Pons (tissue), 1 donor: ENCODE results near the gene H2AZ2.
"Not testable (repeated sequence)": the region's sequence is repeated elsewhere in the genome, so short reads cannot be mapped to it uniquely, and the experiment has no call there.

Source experiments
- DNase-seq: peaks from one replicate; pipeline ENCODE4 v3.0.0-alpha.2; 2016; ENCODE audit warnings: low spot score

The H2AZ2 gene

DNA sequence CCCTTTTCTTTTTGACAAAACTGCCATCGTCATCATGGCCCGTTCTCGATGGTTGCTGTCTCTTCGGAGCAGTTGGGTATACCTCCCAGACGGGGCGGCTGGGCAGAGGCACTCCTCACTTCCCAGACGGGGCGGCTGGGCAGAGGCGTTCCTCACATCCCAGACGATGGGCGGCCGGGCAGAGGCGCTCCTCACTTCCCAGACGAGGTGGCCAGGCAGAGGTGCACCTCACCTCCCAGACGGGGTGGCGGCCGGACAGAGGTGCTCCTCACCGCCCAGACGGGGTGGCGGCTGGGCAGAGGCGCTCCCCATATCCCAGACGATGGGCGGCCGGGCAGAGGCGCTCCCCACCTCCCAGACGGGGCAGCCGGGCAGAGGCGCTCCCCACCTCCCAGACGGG lies 22.9 kb upstream of the H2AZ2 start:
- not testable (repeated sequence) for DNase-seq

DNA sequence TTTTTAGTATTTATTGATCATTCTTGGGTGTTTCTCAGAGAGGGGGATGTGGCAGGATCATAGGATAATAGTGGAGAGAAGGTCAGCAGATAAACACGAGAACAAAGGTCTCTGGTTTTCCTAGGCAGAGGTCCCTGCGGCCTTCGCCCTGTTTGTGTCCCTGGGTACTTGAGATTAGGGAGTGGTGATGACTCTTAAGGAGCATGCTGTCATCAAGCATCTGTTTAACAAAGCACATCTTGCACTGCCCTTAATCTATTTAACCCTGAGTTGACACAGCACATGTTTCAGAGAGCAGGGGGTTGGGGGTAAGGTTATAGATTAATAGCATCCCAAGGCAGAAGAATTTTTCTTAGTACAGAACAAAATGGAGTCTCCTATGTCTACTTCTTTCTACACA lies 22.4 kb upstream of the H2AZ2 start:
- not testable (repeated sequence) for DNase-seq

DNA sequence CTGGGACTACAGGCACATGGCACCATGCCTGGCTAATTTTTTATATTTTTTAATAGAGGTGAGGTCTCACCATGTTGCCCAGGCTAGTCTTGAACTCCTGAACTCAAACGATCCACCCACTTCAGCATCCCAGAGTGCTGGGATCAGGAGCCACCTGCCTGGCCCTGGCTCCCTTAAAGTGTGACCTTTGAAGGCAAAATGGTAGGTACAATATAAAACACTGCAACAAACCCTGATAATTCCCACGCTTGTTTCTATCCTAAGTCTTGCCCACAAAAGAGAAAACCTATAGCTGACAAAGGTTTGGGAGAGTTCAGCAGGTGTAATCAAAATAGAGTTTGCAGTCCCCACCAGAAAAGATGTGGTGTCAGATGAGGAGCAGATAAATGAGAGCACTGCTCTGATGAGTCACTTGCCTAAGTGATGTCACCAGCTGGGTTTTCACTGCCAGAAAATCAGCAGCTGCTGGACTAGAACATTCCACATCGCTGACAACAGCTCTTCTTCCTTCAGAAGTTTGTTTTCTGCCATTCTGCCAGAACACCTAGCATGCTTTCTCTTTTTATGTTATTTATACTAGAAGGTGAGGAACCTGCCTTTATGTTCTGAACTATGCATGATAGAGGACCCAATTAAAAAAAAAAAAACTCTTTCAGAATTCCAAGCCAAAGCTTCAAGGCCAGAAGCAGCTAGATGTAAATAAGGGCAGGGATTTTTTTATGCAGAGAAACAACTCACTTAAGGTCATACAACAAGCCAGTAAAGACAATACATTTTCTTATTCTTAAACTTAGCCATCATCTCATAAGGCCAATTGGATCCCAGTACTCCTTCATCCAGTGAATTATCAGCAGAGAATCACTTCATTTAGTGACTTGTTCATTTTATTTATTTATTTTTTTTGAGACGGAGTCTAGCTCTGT lies 19.4 kb upstream of the H2AZ2 start:
- peak; percentile 47 for DNase-seq

DNA sequence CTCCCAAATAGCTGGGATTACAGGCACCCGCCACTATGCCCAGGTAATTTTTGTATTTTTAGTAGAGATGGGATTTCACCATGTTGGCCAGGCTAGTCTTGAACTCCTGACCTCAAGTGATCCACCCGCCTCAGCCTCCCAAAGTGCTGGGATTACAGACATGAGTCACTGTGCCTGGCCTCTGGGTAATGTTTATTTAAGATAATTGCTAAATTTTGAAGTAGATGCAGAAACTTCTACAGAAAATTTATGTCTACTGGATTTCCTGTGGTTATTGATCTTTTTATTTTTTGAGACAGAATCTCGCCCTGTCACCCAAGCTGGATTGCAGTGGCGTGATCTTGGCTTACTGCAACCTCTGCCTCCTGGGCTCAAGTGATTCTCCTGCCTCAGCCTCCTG lies 14.1 kb upstream of the H2AZ2 start:
- DNase-seq: not testable (repeated sequence)

DNA sequence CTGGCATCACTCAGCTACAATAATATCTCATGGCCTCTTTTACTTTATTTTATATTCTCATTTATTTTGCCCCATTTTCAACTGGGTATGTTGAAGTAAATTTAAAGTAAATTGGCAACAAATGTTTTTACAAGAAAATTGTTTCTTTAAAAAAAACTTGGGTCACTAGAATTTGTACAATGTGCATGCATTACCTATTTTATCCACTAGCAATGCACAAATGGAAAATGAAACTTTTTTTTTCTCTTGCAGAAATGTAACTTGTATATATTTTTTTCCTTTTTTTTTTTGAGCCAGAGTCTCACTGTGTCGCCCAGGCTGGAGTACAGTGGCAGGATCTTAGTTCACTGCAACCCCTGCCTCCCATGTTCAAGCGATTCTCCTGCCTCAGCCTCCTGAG lies 10.3 kb upstream of the H2AZ2 start:
- DNase-seq: no peak

DNA sequence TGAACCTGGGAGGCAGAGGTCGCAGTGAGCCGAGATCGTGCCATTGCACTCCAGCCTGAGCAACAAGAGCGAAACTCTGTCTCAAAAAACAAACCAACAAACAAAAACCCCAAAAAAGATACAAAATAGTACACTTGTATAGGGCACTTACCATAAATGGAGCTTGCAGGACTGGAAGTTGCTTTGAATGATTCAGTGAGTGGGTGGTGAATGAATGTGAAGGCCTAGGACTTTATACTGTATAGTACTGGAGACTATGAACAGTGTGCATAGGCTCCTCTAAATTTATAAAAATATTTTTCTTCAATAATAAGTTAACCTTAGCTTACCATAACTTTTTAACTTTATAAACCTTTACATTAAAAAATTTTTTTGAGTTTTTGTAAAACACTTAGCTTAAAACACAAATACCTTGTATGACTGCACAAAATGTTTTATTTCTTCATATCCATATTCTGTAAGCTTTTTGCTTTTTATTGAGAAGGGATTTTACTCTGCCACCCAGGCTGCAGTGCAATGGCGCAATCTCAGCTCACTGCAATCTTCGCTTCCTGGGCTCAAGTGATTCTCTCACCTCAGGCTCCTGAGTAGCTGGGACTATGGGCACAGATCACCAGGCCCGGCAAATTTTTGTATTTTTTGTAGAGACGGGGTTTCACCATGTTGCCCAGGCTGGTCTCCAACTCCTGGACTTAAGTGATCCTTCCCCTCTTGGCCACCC lies 6.9 kb upstream of the H2AZ2 start:
- DNase-seq: no peak

DNA sequence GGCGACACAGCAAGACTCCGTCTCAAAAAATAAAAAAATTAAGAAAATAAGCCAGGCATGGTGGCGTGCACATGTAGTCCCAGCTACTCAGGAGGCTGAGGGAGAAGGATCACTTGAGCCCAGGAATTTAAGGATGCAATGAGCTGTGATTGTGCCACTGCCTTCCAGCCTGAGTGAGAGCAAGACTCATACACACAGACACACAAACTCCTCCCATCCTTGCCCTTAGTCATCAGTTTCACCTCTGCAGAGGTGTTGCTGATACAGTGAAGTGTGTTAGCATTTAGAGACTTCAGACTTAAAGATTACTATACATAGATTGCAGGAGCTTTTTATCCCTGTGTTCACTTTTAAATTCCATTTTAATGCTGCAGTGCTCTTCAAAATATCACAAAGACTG lies 5.5 kb upstream of the H2AZ2 start:
- no peak for DNase-seq

DNA sequence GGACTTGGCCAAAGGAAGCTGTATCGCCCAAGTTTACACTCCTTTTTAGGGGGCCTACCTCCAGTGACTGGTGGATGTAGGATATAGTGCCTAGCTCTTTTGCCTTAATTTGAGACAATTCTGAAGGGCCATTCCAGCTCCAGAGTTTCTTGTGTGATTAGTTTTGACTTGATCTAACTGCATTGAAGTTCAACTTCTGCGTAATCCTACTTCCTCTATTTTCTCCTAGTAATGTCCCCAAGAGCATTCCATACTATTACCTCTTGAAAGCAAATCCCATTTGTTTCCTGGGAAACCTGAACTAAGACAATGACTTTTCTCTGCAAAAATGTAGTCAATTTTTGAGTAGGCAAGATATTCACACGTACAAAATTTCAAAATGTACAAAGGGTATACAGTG lies 4.7 kb upstream of the H2AZ2 start:
- DNase-seq: no peak

DNA sequence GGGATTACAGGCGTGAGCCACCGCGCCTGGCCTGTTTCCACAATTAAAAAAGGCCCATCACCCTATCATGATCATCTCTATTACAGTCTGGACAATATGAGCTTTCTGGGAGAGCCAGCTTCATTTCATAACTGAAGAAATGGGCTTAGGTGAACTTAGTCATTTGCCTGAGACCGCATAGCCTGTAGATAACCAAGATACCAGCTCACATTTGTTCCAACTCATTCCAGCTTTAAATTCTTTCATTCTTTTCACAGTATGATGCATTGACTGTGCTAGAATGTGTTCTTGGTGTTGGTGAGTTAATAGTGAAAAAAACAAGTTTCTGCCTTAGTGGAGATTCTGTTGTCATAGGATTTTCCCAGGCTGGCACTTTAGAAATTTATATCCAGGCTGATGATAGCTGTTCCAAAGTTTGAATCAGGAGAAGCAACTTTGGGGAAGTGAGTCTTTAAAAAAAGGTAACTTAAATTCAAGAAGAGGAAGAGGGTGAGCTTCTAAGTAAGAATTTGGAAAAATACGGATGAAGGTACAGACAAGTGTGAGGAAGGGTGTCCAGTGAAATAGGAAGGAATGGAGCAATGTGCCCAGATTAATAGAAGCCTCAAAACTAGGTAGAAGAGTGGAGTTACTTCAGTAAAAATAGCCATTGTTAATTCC lies 2.1 kb upstream of the H2AZ2 start:
- DNase-seq: no peak

DNA sequence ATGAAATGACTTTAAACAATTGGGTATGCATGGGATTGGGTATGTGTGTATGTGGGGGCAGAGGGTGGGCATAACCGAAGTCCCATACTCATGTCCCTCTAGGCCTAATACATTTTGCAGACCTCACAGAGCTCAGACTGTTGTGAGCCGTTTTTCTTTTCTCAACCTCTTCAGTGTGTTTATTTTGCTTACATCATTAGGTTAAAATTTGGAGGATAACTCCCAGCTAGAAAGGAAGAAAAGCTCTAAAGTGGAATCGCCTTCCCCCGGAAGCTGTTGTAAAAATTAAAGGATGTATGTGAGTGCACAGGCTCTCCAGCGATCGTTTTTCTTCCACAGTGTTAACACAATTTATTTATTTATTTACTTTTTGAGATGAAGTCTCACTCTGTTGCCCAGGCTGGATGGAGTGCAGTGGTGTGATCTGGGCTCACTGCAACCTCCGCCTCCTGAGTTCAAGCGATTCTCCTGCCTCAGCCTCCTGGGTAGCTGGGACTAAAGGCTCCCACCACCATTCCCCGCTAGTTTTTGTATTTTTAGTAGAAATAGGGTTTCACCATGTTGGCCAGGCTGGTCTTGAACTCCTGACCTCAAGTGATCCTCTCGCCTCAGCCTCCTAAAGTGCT lies 1.5 kb upstream of the H2AZ2 start:
- DNase-seq: no peak

DNA sequence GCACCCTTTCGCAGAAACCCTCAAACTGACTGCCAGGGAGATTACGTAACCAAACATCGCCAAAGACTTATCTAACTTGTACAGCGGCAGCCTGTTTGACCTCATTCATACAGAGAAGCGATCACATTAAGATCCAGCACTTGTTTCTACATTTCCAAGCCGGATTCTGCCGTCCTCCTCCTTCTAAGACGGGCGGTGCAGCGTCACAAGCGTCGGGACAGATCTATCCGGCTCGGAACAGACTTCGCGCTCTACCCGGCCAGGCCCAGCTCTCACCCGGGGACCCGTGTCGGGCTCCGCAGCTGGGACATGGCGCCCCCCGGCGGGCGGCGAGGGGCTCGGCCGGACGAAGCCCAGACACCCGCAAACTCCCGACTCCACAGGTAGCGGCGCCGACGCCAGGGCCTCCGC lies 373 bp downstream of the H2AZ2 start:
- DNase-seq: peak; percentile 87

DNA sequence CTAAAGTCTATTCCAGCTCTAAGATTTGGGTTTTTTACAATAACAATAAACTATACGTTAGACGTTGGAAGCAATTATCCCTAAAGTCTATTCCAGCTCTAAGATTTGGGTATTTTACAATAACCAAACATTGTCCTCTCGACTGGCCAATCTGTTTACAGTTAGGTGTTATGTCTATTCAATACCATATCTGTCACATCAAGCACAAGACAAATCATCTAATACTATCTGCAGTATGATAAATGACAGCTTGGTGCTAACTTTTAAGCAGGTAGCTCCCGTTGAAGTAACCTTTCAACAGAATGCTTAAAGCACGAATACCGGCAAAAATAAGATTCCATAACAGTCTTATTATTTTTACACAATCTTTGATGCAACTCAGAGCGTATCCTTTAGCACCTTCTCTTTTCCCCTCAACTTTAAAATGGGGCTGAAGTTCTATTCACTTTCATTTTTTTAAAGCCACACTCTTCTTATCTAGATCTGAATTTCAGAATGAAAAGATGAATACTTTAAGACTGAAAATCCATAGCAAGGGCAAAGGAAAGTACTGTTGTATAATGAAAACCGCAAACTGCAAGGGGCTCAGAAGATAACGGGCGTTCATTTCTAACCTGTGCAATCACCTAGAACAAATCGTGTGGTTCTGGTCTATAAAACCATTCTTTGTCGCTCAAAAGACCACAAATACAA lies 925 bp downstream of the H2AZ2 start:
- no peak for DNase-seq

DNA sequence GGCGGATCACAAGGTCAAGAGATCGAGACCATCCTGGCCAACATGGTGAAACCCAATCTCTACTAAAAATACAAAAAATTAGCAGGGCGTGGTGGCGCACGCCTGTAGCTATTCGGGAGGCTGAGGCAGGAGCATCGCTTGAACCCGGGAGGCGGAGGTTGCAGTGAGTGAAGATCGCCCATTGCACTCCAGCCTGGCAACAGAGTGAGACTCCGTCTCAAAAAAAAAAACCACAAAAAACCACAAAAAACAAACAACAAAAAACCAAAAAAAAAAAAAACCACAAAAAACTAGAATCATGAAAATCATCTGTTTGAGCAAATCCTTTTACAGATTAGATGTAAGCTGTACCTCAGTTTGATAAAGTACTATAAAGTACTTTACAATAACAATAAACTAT lies 1.5 kb downstream of the H2AZ2 start:
- not testable (repeated sequence) for DNase-seq

DNA sequence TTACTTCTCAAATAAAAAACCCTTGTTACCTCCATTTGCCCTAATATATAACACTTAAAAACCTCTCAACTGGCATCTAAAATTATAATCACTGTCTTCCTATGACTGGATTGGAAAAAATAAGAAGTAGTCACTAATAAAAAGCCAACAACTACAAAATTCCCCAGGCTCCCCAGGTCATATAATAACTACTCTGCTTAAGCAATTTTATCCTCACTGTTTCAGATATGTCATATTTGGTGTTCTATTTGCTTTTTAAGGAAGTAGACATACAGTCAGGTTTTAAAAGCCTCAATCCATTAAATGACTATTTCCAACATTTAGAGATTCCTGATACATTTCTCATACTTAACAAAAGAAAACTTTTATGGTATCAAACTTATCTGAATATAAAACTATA lies 2.4 kb downstream of the H2AZ2 start:
- DNase-seq: no peak

DNA sequence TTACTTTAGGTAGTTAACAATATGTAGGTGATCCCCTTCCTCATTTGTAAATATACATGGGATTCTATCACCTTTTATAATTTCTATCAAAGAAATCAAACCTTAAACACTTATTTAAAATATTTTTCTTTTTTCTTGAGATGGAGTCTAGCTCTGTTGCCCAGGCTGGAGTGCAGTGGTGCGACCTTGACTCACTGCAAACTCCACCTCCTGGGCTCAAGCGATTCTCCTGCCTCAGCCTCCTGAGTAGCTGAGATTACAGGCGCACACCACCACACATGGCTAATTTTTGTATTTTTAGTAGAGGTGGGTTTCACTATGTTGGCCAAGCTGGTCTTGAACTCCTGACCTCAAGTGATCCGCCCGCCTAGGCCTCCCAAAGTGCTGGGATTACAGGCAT lies 4.4 kb downstream of the H2AZ2 start:
- not testable (repeated sequence) for DNase-seq

DNA sequence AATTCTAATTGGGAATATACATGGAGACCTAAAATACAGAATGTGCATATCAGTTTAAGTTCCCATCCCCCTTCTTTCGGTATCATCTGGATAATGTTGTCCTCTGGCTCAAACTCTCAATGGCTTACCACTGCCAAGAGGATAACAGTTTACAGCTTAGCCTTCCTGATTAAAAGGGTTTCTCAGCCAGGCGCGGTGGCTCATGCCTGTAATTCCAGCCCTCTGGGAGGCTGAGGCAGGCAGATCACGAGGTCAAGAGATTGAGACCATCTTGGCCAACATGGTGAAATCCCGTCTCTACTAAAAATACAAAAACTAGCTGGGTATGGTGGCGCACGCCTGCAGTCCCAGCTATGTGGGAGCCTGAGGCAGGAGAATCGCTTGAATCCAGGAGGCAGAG lies 5.2 kb downstream of the H2AZ2 start:
- DNase-seq: not testable (repeated sequence)

DNA sequence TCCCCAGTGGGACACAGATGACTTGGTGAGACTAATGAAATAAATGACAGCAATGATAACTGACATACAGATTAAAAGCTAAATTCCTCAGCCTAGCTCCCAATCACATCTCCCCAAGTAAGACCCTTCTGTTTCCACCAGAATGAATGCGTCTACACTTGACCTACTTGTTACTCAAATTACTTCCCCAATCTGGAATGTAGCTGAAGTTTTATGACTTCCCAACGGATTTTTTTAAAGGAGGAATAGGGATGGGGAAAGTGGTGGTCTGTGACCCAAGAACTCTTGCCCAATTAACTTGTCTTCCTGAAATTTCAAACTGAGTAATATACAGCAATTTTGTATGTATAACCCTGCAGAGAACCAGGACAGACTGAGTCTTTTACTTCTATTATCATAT lies 9.1 kb downstream of the H2AZ2 start:
- no peak for DNase-seq

DNA sequence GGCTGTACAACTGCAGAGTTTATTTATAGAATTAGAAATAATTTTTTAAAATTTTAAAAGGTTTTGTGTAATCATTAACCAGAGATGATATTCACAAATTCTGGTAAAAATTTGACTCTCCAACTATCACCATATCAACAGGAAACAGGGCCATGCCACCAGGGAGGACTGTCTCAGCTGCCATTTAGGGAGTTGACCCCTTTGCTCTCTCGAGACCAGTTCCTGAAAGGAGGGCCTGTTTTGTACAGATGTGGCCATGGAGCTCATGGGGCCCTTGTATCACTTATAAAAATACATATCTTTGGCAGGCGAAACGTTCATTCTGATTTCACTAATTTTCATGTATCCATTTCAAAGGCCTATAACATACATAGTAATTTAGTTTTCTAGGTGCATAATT lies 20.3 kb downstream of the H2AZ2 start:
- DNase-seq: no peak

DNA sequence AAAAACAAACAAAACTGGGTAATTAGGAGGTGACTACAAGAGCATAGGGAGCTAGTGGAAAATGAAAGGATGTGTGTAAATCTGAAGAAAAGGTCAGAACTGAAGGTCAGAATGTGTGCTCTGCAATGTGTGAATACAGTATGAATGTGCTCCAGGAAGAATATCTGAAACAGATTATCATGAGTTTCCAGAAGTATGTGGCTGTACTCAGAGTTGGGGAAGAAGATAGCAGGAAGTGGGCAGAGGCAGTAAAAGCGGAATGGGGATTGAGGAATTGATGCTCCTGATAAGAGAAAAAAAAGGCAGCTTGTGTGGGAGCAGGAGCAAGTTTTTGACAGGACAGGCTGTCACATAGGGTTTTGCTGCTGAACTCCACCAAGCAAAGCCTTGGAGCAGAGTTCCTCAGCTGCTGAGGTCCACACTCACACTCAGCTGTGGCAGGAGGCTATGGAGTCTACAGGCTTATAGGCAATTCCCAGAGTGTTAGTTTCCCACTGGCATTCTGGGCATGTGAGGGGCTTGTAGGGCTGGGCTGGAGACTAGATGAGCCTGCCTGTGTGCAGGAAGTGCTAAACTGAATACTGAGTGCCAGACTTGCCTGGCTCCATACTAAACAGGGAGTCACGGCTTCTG lies 22.9 kb downstream of the H2AZ2 start:
- no peak for DNase-seq

DNA sequence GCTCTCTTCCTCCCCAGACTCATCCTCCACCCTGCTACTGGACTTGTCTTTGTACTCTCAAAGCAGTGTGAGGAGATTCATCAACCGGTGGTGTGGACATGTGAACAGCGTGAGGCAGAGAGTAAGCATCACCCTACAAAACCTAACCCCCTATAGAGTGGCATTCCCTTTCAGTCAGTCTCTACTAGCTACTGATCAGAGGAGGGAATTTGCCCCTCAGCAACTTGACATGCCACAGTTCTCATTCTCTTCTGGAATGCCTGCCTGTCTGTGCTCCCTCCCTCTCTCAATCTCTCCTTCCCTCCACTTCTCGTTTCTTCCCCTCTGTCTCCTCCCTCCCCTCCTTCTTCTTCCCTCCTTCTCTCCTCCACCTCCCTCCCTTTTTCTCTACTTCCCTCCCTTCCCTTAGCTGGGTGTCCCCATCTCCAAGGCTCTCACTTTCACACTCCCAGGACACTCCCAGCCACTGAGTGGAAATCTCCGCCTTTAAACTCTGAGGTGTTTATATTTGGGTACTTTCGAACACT lies 24.6 kb downstream of the H2AZ2 start:
- no peak for DNase-seq

DNA sequence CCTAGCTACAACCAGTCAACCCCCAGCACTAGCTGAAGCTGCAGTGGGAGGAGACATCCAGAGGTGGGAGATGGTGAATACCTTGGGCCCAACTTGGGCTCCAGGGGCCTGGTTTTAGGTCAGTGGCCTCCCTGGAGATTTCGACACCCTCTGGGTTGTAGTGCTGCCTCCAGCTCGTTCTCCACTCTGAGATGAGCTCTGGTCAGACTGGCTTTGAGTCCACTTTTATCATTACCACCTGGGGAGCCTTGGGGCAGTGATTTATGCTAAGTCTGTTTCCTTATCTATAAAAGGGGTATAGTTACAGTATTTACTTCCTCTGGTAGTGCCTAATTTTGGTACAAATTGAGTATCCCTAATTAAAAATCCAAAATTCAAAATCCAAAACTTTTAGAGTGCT lies 28.6 kb downstream of the H2AZ2 start:
- no peak for DNase-seq
